Spleen (tissue), 11 donors: ENCODE results near the gene CEP44. TPM values are rescaled to one million over a fixed set of nuclear protein-coding genes. Genes with fewer than 3 reads are reported as not detected.
"Not testable (repeated sequence)": the region's sequence is repeated elsewhere in the genome, so short reads cannot be mapped to it uniquely, and the experiment has no call there.

Source experiments
- DNase-seq: peaks from one replicate; pipeline ENCODE4 v3.0.0-alpha.2; 2020
- H3K27ac ChIP-seq, 8 donors: fragments of 200-600 bp; sonication (generic) in 7 of 8; 1 replicate in 4 of 8; 2 replicates in 4 of 8; pipeline versions ENCODE4 v1.5.0 to v1.8.0; 2016 to 2021; ENCODE audit warnings: inconsistent platforms in 4 of 8, mild to moderate bottlenecking in 4 of 8, moderate library complexity in 1 of 8
- H3K27me3 ChIP-seq, 7 donors: fragments of 200-600 bp; sonication (generic) in 6 of 7; replicated peaks in 1 of 7; 1 replicate in 4 of 7; 2 replicates in 3 of 7; pipeline versions ENCODE4 v1.5.0 to v1.8.0; 2016 to 2021; ENCODE audit warnings: inconsistent platforms in 3 of 7, mild to moderate bottlenecking in 1 of 7
- H3K36me3 ChIP-seq, 6 donors: fragments of 200-600 bp; sonication (generic) in 5 of 6; 1 replicate in 4 of 6; 2 replicates in 2 of 6; pipeline versions ENCODE4 v1.5.0 to v1.8.0; 2016 to 2021; ENCODE audit warnings: inconsistent platforms in 2 of 6
- H3K4me1 ChIP-seq, 6 donors: fragments of 200-600 bp; sonication (generic) in 5 of 6; 1 replicate in 3 of 6; 2 replicates in 3 of 6; pipeline versions ENCODE4 v1.5.0 to v1.8.0; 2016 to 2021; ENCODE audit warnings: inconsistent platforms in 3 of 6
- H3K4me3 ChIP-seq, 8 donors: fragments of 200-600 bp; sonication (generic) in 7 of 8; 1 replicate in 4 of 8; 2 replicates in 4 of 8; pipeline versions ENCODE4 v1.5.0 to v1.8.0; 2016 to 2021; ENCODE audit warnings: inconsistent platforms in 4 of 8, mild to moderate bottlenecking in 4 of 8, moderate library complexity in 2 of 8
- H3K9me3 ChIP-seq, 8 donors: fragments of 200-600 bp; sonication (generic) in 7 of 8; 1 replicate in 4 of 8; 2 replicates in 4 of 8; pipeline versions ENCODE4 v1.5.0 to v1.8.0; 2016 to 2021; ENCODE audit warnings: inconsistent platforms in 4 of 8
- CTCF ChIP-seq, 11 experiments: fragments of 200-600 bp in 7 of 11; fragments of 450-650 bp in 4 of 11; sonication (generic) in 4 of 11; IDR thresholded peaks in 8 of 11; conservative IDR thresholded peaks in 3 of 11; 1 replicate in 7 of 11; 2 replicates in 4 of 11; pipeline versions ENCODE4 v1.4.0 to v1.8.0; 2016 to 2021; ENCODE audit warnings: antibody characterized with exemption in 11 of 11, inconsistent platforms in 4 of 11, mild to moderate bottlenecking in 1 of 11
- POLR2A ChIP-seq, 3 donors: fragments of 450-650 bp; IDR thresholded peaks; one replicate each; pipeline ENCODE4 v1.5.1; 2017; ENCODE audit warnings: antibody characterized with exemption in 3 of 3, mild to moderate bottlenecking in 1 of 3
- POLR2AphosphoS5 ChIP-seq, 3 donors: sonication (generic); formaldehyde crosslinking; IDR thresholded peaks; one replicate each; pipeline ENCODE4 v1.5.1; 2017; ENCODE audit warnings: antibody characterized with exemption in 3 of 3
- WGBS, 5 donors: extraction: QIAGEN DNeasy Blood & Tissue Kit in 3 of 5; methylation state at CpG; one replicate each; pipeline versions ENCODE4 v1.1.5 to v1.1.7; 2013 to 2018; 5-methylcytosine and 5-hydroxymethylcytosine counted together
- intact Hi-C: fragments of 100-400 bp; cut with DNase I; formaldehyde crosslinking; loops from one replicate; pipeline ENCODE4 v1.15.0; 2023; ENCODE audit warnings: low total_unique reads
- polyA plus RNA-seq, 3 donors: library from polyadenylated mRNA; stranded (reverse); fragments of 200-250 nt; gene quantifications; one replicate each; pipeline ENCODE4 v1.2.1, GENCODE V29; 2013
- total RNA-seq, 7 donors: library from RNA; depleted of rRNA in 3 of 7; stranded (reverse); fragments of >200 nt in 3 of 7; fragmentation: NEBNext Ultra II Directional in 4 of 7; extraction: Animal tissue kit (Norgen Biotek cat#: 25700) in 4 of 7; gene quantifications; one replicate each; pipeline versions ENCODE4 v1.1.0 to v1.2.1, GENCODE V29; 2016 to 2021
- donor health status: healthy with polysubstance abuse.
- donor health status: DM: no; HTN: no; CAD: no; lungs with moderate emphysema.
- donor health status: DM: no; HTN: no; CAD: no.
- donor health status: Bipolar disorder and iron deficiency.
- donor health status: healthy.
- donor health status: DM: no; HTN: no; CAD: no.
- donor health status: DM: yes; HTN: yes; CAD: no.

CEP44 gene
- total and polyA plus RNA-seq, 10 donors: 5.6 to 27.7 (median 15.9) TPM

DNA sequence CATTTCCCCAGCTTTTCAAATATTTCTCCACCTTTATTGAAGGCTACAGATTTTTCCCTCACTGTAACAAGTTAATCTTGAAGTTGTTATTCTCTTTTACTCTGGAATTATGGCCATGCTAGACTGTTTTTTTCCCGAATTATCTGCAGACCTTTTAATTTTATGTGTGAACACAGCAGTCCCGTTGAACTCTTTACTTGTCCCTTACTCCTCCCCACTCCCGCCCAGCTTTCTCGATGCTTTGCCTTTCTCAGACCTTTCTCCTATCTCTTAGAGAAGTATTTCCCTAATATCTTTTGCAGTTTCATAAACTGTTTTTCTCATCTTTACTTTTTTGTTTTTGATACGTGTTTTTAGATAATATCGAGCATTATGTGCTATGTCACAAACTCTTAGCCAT, 776 bp downstream of the CEP44 start:
- Histone ChIP-seq H3K4me3 (peak overlapping the region; percentile 63 to 90 (median 74)), H3K36me3 (no peaks in the 10 kb centered on the region), H3K27me3 (no peaks in the 10 kb centered on the region), H3K27ac (peak overlapping the region; percentile 93 to 99 (median 97)), H3K9me3 (peaks cover 0 to 4% (median 2%) of the 10 kb centered on the region in 8 donors), H3K4me1 (peaks cover 20 to 70% (median 52%) of the 10 kb centered on the region in 6 donors)
- WGBS, 5 donors: 14 to 21% (median 18%) methylated on average over 6 of the region's 6 CpGs
- no peak for TF ChIP-seq CTCF (IDR thresholded peaks at IDR 0.05 in 8 of 11, conservative IDR thresholded peaks at IDR 0.05 in 3 of 11)
- no peak for TF ChIP-seq POLR2A (IDR thresholded peaks at IDR 0.05)
- TF ChIP-seq POLR2AphosphoS5 (IDR thresholded peaks at IDR 0.05): no peak
- intact Hi-C loops: no loop called here
- no peak for DNase-seq

GRCh38 chr4:174286870-174287269, 3.2 kb downstream of the CEP44 start:
- no peak for DNase-seq
- Histone ChIP-seq H3K4me1 (peaks cover 12 to 46% (median 30%) of the 10 kb centered on the region in 6 donors), H3K36me3 (peaks cover 0 to 6% (median 0%) of the 10 kb centered on the region in 6 donors), H3K27ac (no peak overlapping the region), H3K9me3 (peaks cover 0 to 17% (median 13%) of the 10 kb centered on the region in 8 donors), H3K27me3 (no peaks in the 10 kb centered on the region), H3K4me3 (no peak overlapping the region)
- WGBS, 5 donors: 95 to 97% (median 95%) methylated on average over 3 of the region's 3 CpGs
- intact Hi-C loops: no loop called here
- no peak for TF ChIP-seq POLR2A (IDR thresholded peaks at IDR 0.05)
- TF ChIP-seq CTCF (IDR thresholded peaks at IDR 0.05 in 8 of 11, conservative IDR thresholded peaks at IDR 0.05 in 3 of 11): no peak
- no peak for TF ChIP-seq POLR2AphosphoS5 (IDR thresholded peaks at IDR 0.05)

GRCh38 chr4:174292473-174292872, 8.8 kb downstream of the CEP44 start:
- H3K9me3 ChIP-seq: peaks cover 4 to 44% (median 32%) of the 10 kb centered on the region in 8 donors
- no peak for TF ChIP-seq CTCF (IDR thresholded peaks at IDR 0.05 in 8 of 11, conservative IDR thresholded peaks at IDR 0.05 in 3 of 11)
- H3K27ac ChIP-seq: no peak overlapping the region
- no peaks in the 10 kb centered on the region for H3K27me3 ChIP-seq
- 94 to 99% (median 95%) methylated on average over 2 of the region's 2 CpGs for WGBS, 5 donors
- peaks cover 0 to 20% (median under 1%) of the 10 kb centered on the region in 6 donors for H3K36me3 ChIP-seq
- no peak for DNase-seq
- no peak overlapping the region for H3K4me3 ChIP-seq
- H3K4me1 ChIP-seq: no peaks in the 10 kb centered on the region
- intact Hi-C loops: no loop called here

DNA sequence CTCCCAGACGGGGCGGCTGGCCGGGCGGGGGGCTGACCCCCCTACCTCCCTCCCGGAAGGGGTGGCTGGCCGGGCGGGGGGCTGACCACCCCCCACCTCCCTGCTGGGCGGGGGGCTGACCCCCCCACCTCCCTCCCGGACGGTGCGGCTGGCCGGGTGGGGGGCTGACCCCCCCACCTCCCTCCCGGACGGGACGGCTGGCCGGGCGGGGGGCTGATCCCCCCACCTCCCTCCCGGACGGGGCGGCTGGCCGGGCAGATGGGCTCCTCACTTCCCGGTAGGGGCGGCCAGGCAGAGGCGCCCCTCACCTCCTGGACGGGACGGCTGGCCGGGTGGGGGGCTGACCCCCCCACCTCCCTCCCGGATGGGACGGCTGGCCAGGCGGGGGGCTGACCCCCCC, 10.9 kb downstream of the CEP44 start:
- Histone ChIP-seq H3K36me3 (peaks cover 0 to 32% (median 2%) of the 10 kb centered on the region in 6 donors), H3K9me3 (peaks cover 4 to 44% (median 32%) of the 10 kb centered on the region in 8 donors)
- H3K4me3 ChIP-seq, H3K27ac ChIP-seq, H3K27me3 ChIP-seq, DNase-seq, intact Hi-C loops, H3K4me1 ChIP-seq: not testable (repeated sequence)
- WGBS, 5 donors: 94 to 97% (median 95%) methylated on average over 15 to 30 of the region's 30 CpGs; no CpG with 5 or more reads in 2 of the 5 donors

DNA sequence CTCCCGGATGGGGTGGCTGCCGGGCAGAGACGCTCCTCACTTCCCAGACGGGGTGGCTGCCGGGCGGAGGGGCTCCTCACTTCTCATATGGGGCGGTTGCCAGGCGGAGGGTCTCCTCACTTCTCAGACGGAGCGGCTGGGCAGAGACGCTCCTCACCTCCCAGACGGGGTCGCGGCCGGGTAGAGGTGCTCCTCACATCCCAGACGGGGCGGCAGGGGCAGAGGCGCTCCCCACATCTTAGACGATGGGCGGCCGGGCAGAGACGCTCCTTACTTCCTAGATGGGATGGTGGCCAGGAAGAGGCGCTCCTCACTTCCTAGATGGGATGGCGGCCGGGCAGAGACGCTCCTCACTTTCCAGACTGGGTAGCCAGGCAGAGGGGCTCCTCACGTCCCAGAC, 11.4 kb downstream of the CEP44 start:
- H3K4me3 ChIP-seq, H3K27ac ChIP-seq, DNase-seq, H3K4me1 ChIP-seq, intact Hi-C loops, H3K27me3 ChIP-seq: not testable (repeated sequence)
- WGBS, 5 donors: 95 to 98% (median 96%) methylated on average over 4 to 26 of the region's 27 CpGs
- Histone ChIP-seq H3K36me3 (peaks cover 0 to 37% (median 4%) of the 10 kb centered on the region in 6 donors), H3K9me3 (peaks cover 4 to 43% (median 32%) of the 10 kb centered on the region in 8 donors)
